H9 (cell line): Measurements from ENCODE around the gene FOXB1. TPM values are rescaled to one million over a fixed set of nuclear protein-coding genes. Genes with fewer than 3 reads are reported as not detected.

ENCODE experiments used
- DNase-seq: peaks from one replicate; pipeline ENCODE4 v3.0.0-alpha.2; 2017
- H2AFZ ChIP-seq: one replicate; pipeline ENCODE4 v1.6.1; 2013; ENCODE audit warnings: mild to moderate bottlenecking, low read length, control low read depth, moderate library complexity
- H2AK5ac ChIP-seq: 2 replicates; pipeline ENCODE4 v1.6.1; 2013; ENCODE audit warnings: low read length, control low read depth, mixed read lengths; ENCODE audit not compliant: insufficient read length
- H2BK120ac ChIP-seq: one replicate; pipeline ENCODE4 v1.6.1; 2013; ENCODE audit warnings: low read depth, mild to moderate bottlenecking, low read length, control low read depth, inconsistent platforms; ENCODE audit not compliant: poor library complexity, severe bottlenecking
- H2BK12ac ChIP-seq: 2 replicates; pipeline ENCODE4 v1.6.1; 2013; ENCODE audit warnings: low read length, control low read depth, mixed read lengths, low read depth; ENCODE audit not compliant: insufficient read length
- H2BK15ac ChIP-seq: 2 replicates; pipeline ENCODE4 v1.6.1; 2013; ENCODE audit warnings: low read depth, low read length, control low read depth
- H2BK20ac ChIP-seq: one replicate; pipeline ENCODE4 v1.6.1; 2013; ENCODE audit warnings: low read depth, mild to moderate bottlenecking, low read length, control low read depth, inconsistent platforms; ENCODE audit not compliant: poor library complexity, severe bottlenecking
- H2BK5ac ChIP-seq: 2 replicates; pipeline ENCODE4 v1.6.1; 2013; ENCODE audit warnings: low read length, control low read depth, mixed read lengths; ENCODE audit not compliant: insufficient read length
- H3K14ac ChIP-seq: 2 replicates; pipeline ENCODE4 v1.6.1; 2013; ENCODE audit warnings: low read length, control low read depth; ENCODE audit not compliant: insufficient read depth
- H3K18ac ChIP-seq: 2 replicates; pipeline ENCODE4 v1.6.1; 2013; ENCODE audit warnings: low read depth, mild to moderate bottlenecking, mixed read lengths, low read length, control low read depth; ENCODE audit not compliant: insufficient read length
- H3K23ac ChIP-seq: 2 replicates; pipeline ENCODE4 v1.6.1; 2013; ENCODE audit warnings: low read length, control low read depth, mixed read lengths, low read depth; ENCODE audit not compliant: insufficient read length
- H3K23me2 ChIP-seq: 2 replicates; pipeline ENCODE4 v1.6.1; 2013; ENCODE audit warnings: low read depth, mild to moderate bottlenecking, mixed read lengths, low read length, control low read depth; ENCODE audit not compliant: insufficient read length, poor library complexity, severe bottlenecking
- H3K27ac ChIP-seq: 2 replicates; pipeline ENCODE4 v1.5.1; 2013; ENCODE audit warnings: low read length, control low read depth, mixed read lengths, low read depth; ENCODE audit not compliant: insufficient read length
- H3K27me3 ChIP-seq: 2 replicates; pipeline ENCODE4 v1.6.1; 2013; ENCODE audit warnings: low read length, control low read depth, inconsistent platforms; ENCODE audit not compliant: insufficient read depth
- H3K4ac ChIP-seq: 2 replicates; pipeline ENCODE4 v1.6.1; 2013; ENCODE audit warnings: low read depth, mild to moderate bottlenecking, control low read depth, inconsistent platforms, low read length, moderate library complexity
- H3K4me1 ChIP-seq: 2 replicates; pipeline ENCODE4 v1.6.1; 2013; ENCODE audit warnings: low read length, control low read depth, inconsistent platforms; ENCODE audit not compliant: insufficient read depth
- H3K4me2 ChIP-seq: 2 replicates; pipeline ENCODE4 v1.6.1; 2013; ENCODE audit warnings: low read length, control low read depth, mixed read lengths; ENCODE audit not compliant: insufficient read length, insufficient read depth
- H3K56ac ChIP-seq: 2 replicates; pipeline ENCODE4 v1.6.1; 2013; ENCODE audit warnings: low read depth, mild to moderate bottlenecking, mixed read lengths, low read length, control low read depth; ENCODE audit not compliant: insufficient read length
- H3K79me1 ChIP-seq: 2 replicates; pipeline ENCODE4 v1.6.1; 2013; ENCODE audit warnings: low read depth, mild to moderate bottlenecking, moderate library complexity, low read length, control low read depth, inconsistent platforms; ENCODE audit not compliant: insufficient read depth, poor library complexity, severe bottlenecking
- H3K79me2 ChIP-seq: 2 replicates; pipeline ENCODE4 v1.6.1; 2013; ENCODE audit warnings: low read length, control low read depth, inconsistent platforms; ENCODE audit not compliant: insufficient read depth
- H3K9ac ChIP-seq: 2 replicates; pipeline ENCODE4 v1.6.1; 2013; ENCODE audit warnings: low read length, control low read depth, mixed read lengths; ENCODE audit not compliant: insufficient read length; ENCODE audit errors: extremely low read depth
- H3K9me3 ChIP-seq: one replicate; pipeline ENCODE4 v1.6.1; 2013; ENCODE audit warnings: low read depth, low read length, inconsistent platforms; ENCODE audit not compliant: control insufficient read depth
- H3T11ph ChIP-seq: one replicate; pipeline ENCODE4 v1.6.1; 2013; ENCODE audit warnings: mild to moderate bottlenecking, low read length, control low read depth, inconsistent platforms
- H4K20me1 ChIP-seq: one replicate; pipeline ENCODE4 v1.6.1; 2013; ENCODE audit not compliant: control insufficient read depth, insufficient read length, insufficient read depth
- H4K5ac ChIP-seq: 2 replicates; pipeline ENCODE4 v1.6.1; 2013; ENCODE audit warnings: low read depth, mild to moderate bottlenecking, mixed read lengths, low read length, control low read depth; ENCODE audit not compliant: insufficient read length
- H4K8ac ChIP-seq: replicated peaks from 2 replicates; pipeline ENCODE4 v1.6.1; 2013; ENCODE audit warnings: low read length, control low read depth, mixed read lengths, low read depth; ENCODE audit not compliant: insufficient read length
- H4K91ac ChIP-seq: 2 replicates; pipeline ENCODE4 v1.6.1; 2013; ENCODE audit warnings: low read depth, mild to moderate bottlenecking, moderate library complexity, mixed read lengths, low read length, control low read depth; ENCODE audit not compliant: insufficient read length
- H3K27ac Mint-ChIP-seq, 3 experiments: 2 replicates in 2 of 3; 3 replicates in 1 of 3; pipeline ENCODE4 v1.8.0; 2020 to 2021; ENCODE audit warnings: mixed read lengths in 3 of 3, mild to moderate bottlenecking in 1 of 3, moderate library complexity in 1 of 3
- H3K27me3 Mint-ChIP-seq: 2 replicates; pipeline ENCODE4 v1.8.0; 2021; ENCODE audit warnings: low read depth, mild to moderate bottlenecking, moderate library complexity, mixed read lengths
- H3K36me3 Mint-ChIP-seq, 3 experiments: 2 replicates in 2 of 3; 3 replicates in 1 of 3; pipeline ENCODE4 v1.8.0; 2020 to 2021; ENCODE audit warnings: low read depth in 3 of 3, mixed read lengths in 3 of 3; ENCODE audit not compliant: insufficient read depth in 1 of 3
- H3K4me1 Mint-ChIP-seq, 2 experiments: 2 replicates each; pipeline ENCODE4 v1.8.0; 2020; ENCODE audit warnings: mixed read lengths in 2 of 2
- H3K4me3 Mint-ChIP-seq, 2 experiments: 2 replicates in 1 of 2; 3 replicates in 1 of 2; pipeline ENCODE4 v1.8.0; 2020 to 2021; ENCODE audit warnings: mild to moderate bottlenecking in 2 of 2, mixed read lengths in 2 of 2, moderate library complexity in 1 of 2
- H3K9me3 Mint-ChIP-seq, 2 experiments: 2 replicates in 1 of 2; 3 replicates in 1 of 2; pipeline ENCODE4 v1.8.0; 2020; ENCODE audit warnings: mild to moderate bottlenecking in 2 of 2, mixed read lengths in 2 of 2, moderate library complexity in 1 of 2
- WGBS: extraction: QIAGEN DNeasy Blood & Tissue Kit; methylation state at CpG from one replicate; pipeline ENCODE4 v1.1.7; 2013; ENCODE audit warnings: missing lambda C conversion rate, low lambda C conversion rate, mixed read lengths; ENCODE audit not compliant: insufficient read length; ENCODE audit errors: extremely low coverage; 5-methylcytosine and 5-hydroxymethylcytosine counted together
- total RNA-seq: library from RNA; stranded (reverse); gene quantifications from 2 replicates; pipeline ENCODE4 v1.2.1, GENCODE V29; 2021
- TF ChIP-seq, protein P1 (sequence below): fragments of 200-600 bp; sonication (generic); conservative IDR thresholded peaks from 3 replicates; pipeline ENCODE4 v1.8.0; 2021; ENCODE audit warnings: antibody characterized with exemption, mild to moderate bottlenecking

FOXB1 gene
- total RNA-seq, 1 experiment from 2014 or later, result 3.5 TPM

- Histone ChIP-seq H3K23me2 (no peaks in the 10 kb centered on the region), H4K8ac (no peak overlapping the region), H2BK120ac (no peak overlapping the region), H3K18ac (no peak overlapping the region), H3K9ac (no peak overlapping the region), H4K5ac (no peak overlapping the region), H3K14ac (no peak overlapping the region), H3K9me3 (no peaks in the 10 kb centered on the region), H3K4ac (no peak overlapping the region), H4K20me1 (no peaks in the 10 kb centered on the region), H3K4me1 (no peaks in the 10 kb centered on the region), H3K27ac (no peak overlapping the region), H2BK12ac (no peak overlapping the region), H3K79me2 (no peaks in the 10 kb centered on the region), H3K56ac (no peak overlapping the region), H3K23ac (no peak overlapping the region), H3T11ph (no peak overlapping the region), H2AK5ac (no peak overlapping the region), H3K4me2 (no peak overlapping the region), H2AFZ (no peak overlapping the region), H3K79me1 (no peaks in the 10 kb centered on the region), H2BK5ac (no peak overlapping the region), H4K91ac (no peak overlapping the region), H2BK20ac (no peak overlapping the region), H2BK15ac (no peak overlapping the region), H3K27me3 (no peaks in the 10 kb centered on the region)
- no peak overlapping the region for H3K27ac Mint-ChIP-seq
- no CpG with 5 or more reads among the region's 1 CpG for WGBS
- no peaks in the 10 kb centered on the region; the same call in 1 of the 2 replicates for H3K27me3 Mint-ChIP-seq
- H3K4me3 Mint-ChIP-seq, result no peak overlapping the region
- H3K9me3 Mint-ChIP-seq, result no peaks in the 10 kb centered on the region; a peak in 1 of 5 replicates
- no peaks in the 10 kb centered on the region for H3K4me1 Mint-ChIP-seq
- no peak for DNase-seq
- no peaks in the 10 kb centered on the region for H3K36me3 Mint-ChIP-seq
- TF ChIP-seq, protein P1, sequence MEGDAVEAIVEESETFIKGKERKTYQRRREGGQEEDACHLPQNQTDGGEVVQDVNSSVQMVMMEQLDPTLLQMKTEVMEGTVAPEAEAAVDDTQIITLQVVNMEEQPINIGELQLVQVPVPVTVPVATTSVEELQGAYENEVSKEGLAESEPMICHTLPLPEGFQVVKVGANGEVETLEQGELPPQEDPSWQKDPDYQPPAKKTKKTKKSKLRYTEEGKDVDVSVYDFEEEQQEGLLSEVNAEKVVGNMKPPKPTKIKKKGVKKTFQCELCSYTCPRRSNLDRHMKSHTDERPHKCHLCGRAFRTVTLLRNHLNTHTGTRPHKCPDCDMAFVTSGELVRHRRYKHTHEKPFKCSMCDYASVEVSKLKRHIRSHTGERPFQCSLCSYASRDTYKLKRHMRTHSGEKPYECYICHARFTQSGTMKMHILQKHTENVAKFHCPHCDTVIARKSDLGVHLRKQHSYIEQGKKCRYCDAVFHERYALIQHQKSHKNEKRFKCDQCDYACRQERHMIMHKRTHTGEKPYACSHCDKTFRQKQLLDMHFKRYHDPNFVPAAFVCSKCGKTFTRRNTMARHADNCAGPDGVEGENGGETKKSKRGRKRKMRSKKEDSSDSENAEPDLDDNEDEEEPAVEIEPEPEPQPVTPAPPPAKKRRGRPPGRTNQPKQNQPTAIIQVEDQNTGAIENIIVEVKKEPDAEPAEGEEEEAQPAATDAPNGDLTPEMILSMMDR, result no peak
Measured at GRCh38 chr15:59972241-59972640, 31.9 kb upstream of the FOXB1 start.
